DND-41 (cell line): ENCODE results near the gene EYS.

ENCODE experiments used
- CTCF ChIP-seq: IDR thresholded peaks from 2 replicates; pipeline ENCODE4 v1.5.1; 2012; ENCODE audit warnings: borderline replicate concordance, low read length, moderate library complexity, mild to moderate bottlenecking; ENCODE audit not compliant: poor library complexity, severe bottlenecking; ENCODE audit errors: extremely low read depth
- EZH2 ChIP-seq: IDR thresholded peaks from 3 replicates; pipeline ENCODE4 v1.6.1; 2012; ENCODE audit warnings: borderline replicate concordance, low read depth, mild to moderate bottlenecking, moderate library complexity, low read length, inconsistent platforms; ENCODE audit not compliant: severe bottlenecking

DNA sequence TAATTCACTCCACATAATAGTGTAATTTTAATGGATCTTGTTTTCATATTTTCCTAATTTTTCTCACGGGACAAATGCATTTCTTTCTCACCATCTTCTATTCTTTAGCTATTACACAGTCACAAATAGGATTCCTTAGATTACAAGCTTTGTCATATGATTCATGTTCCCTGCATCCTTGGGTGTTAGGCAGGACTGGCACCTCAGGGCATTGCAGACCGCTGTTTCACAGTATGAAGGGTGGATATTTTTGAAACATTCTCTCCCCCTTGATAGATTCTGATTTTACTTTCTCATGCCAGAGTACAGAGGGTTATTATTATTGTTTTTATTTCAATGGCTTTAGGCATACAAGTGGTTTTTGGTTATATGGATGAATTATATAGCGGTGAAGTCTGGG is 1469.0 kb downstream of the EYS start:
- no peak for TF ChIP-seq CTCF
- no peak for TF ChIP-seq EZH2
